Ovary (tissue), 9 donors: ENCODE data around the gene ATP13A3. TPM values are rescaled to one million over a fixed set of nuclear protein-coding genes. Genes with fewer than 3 reads are reported as not detected.

Experiments used
- DNase-seq, 5 donors: peaks; one replicate each; pipeline ENCODE4 v3.0.0-alpha.2; 2019 to 2020
- H3K27ac ChIP-seq, 2 donors: fragments of 200-600 bp; one replicate each; pipeline versions ENCODE4 v1.5.1 to v1.8.0; 2019 to 2022
- H3K27me3 ChIP-seq: fragments of 200-600 bp; one replicate; pipeline ENCODE4 v1.8.0; 2022
- H3K36me3 ChIP-seq: fragments of 200-600 bp; sonication (generic); one replicate; pipeline ENCODE4 v1.5.1; 2019
- H3K4me1 ChIP-seq: one replicate; pipeline ENCODE4 v1.8.1; 2013; ENCODE audit warnings: mild to moderate bottlenecking, moderate library complexity; ENCODE audit not compliant: insufficient read depth
- H3K4me3 ChIP-seq: fragments of 200-600 bp; sonication (generic); one replicate; pipeline ENCODE4 v1.5.1; 2017
- H3K9me3 ChIP-seq, 2 donors: fragments of 200-600 bp in 1 of 2; sonication (generic) in 1 of 2; one replicate each; pipeline versions ENCODE4 v1.5.1 to v1.8.1; 2013 to 2019; ENCODE audit warnings: mild to moderate bottlenecking in 1 of 2, moderate library complexity in 1 of 2
- CTCF ChIP-seq, 3 donors: fragments of 450-650 bp in 2 of 3; fragments of 200-600 bp in 1 of 3; IDR thresholded peaks; one replicate each; pipeline versions ENCODE4 v1.5.1 to v1.8.0; 2016 to 2022; ENCODE audit warnings: antibody characterized with exemption in 3 of 3, mild to moderate bottlenecking in 1 of 3
- EP300 ChIP-seq: sonication (generic); formaldehyde crosslinking; IDR thresholded peaks from one replicate; pipeline ENCODE4 v1.6.1; 2017; ENCODE audit warnings: antibody characterized with exemption
- POLR2A ChIP-seq: fragments of 450-650 bp; IDR thresholded peaks from one replicate; pipeline ENCODE4 v1.6.1; 2017; ENCODE audit warnings: antibody characterized with exemption, mild to moderate bottlenecking, moderate library complexity
- WGBS, 3 donors: extraction: QIAGEN DNeasy Blood & Tissue Kit in 1 of 3; methylation state at CpG; one replicate each; pipeline versions ENCODE4 v1.1.5 to v1.1.7; 2013 to 2017; 5-methylcytosine and 5-hydroxymethylcytosine counted together
- intact Hi-C, 4 donors: fragments of 100-400 bp; cut with DNase I; formaldehyde crosslinking; loops; one replicate each; pipeline versions ENCODE4 v1.11.0 to v1.15.1; 2022 to 2023
- polyA plus RNA-seq, 2 donors: library from polyadenylated mRNA; stranded (reverse); fragments of 200-250 nt in 1 of 2; fragments of 350-450 nt in 1 of 2; fragmentation: Illumina TruSeq in 1 of 2; extraction: RNeasy Lipid Tissue Mini Kit (QIAGEN cat#74804) in 1 of 2; gene quantifications; one replicate each; pipeline ENCODE4 v1.2.3, GENCODE V29; 2013 to 2014
- total RNA-seq, 7 donors: library from RNA; depleted of rRNA in 2 of 7; stranded (reverse); fragments of >200 nt in 2 of 7; fragmentation: NEBNext Ultra II Directional in 3 of 7; extraction: Animal tissue kit (Norgen Biotek cat#: 25700) in 3 of 7; gene quantifications; one replicate each; pipeline versions ENCODE4 v1.1.0 to v1.2.4, GENCODE V29; 2016 to 2023
- donor health status: DM: no; HTN: no; CAD: no; lungs with moderate emphysema.
- donor health status: DM: no; HTN: no; CAD: no.
- donor health status: Bipolar disorder and iron deficiency.
- donor health status: DM: yes; HTN: yes; CAD: no.
- donor health status: DM: no; HTN: no; CAD: no.
- donor health status: DM: yes; HTN: yes; CAD: no.

ATP13A3 gene
- total and polyA plus RNA-seq, 9 donors = 13.7 to 101 (median 52.4) TPM

DNA sequence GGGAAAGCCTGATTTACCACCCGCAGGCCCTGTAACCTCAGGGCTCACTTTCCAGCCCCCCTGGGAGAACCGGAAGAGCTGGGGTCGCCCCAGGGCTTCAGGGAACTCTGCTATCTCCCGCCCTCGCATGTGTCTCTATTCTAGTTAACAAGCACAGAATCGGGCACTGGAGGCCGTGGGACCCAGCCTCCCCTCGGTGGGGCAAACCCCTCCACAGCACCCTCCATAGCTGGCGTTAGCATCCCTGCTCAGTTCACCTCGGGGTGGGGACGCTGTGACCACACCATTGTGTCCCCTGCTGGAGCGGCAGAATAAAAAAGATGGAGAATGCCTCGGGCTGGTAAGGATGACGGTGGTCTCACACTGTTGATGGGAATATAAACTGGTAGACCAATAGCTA lies 113.8 kb downstream of the ATP13A3 start:
- Histone ChIP-seq H3K36me3 (no peaks in the 10 kb centered on the region), H3K4me1 (no peaks in the 10 kb centered on the region), H3K27me3 (no peaks in the 10 kb centered on the region), H3K27ac (no peak overlapping the region), H3K9me3 (no peaks in the 10 kb centered on the region), H3K4me3 (no peak overlapping the region)
- no peak for DNase-seq
- 88 to 95% (median 90%) methylated on average over 14 of the region's 14 CpGs for WGBS, 3 donors
- TF ChIP-seq CTCF (IDR thresholded peaks at IDR 0.05) (no peak), POLR2A (no peak), EP300 (no peak)
- intact Hi-C loops = no loop called here

- no peaks in the 10 kb centered on the region for H3K4me1 ChIP-seq
- no peaks in the 10 kb centered on the region for H3K27me3 ChIP-seq
- DNase-seq = no peak
- no peaks in the 10 kb centered on the region for H3K36me3 ChIP-seq
- H3K9me3 ChIP-seq = no peaks in the 10 kb centered on the region
- intact Hi-C loops = no loop called here
- H3K4me3 ChIP-seq = no peak overlapping the region
- TF ChIP-seq CTCF (IDR thresholded peaks at IDR 0.05) (no peak), EP300 (no peak), POLR2A (no peak)
- H3K27ac ChIP-seq = no peak overlapping the region
- WGBS, 3 donors = 75 to 90% (median 83%) methylated on average over 10 of the region's 10 CpGs
Measured at GRCh38 chr3:194370753-194371152, 116.0 kb downstream of the ATP13A3 start.

DNA sequence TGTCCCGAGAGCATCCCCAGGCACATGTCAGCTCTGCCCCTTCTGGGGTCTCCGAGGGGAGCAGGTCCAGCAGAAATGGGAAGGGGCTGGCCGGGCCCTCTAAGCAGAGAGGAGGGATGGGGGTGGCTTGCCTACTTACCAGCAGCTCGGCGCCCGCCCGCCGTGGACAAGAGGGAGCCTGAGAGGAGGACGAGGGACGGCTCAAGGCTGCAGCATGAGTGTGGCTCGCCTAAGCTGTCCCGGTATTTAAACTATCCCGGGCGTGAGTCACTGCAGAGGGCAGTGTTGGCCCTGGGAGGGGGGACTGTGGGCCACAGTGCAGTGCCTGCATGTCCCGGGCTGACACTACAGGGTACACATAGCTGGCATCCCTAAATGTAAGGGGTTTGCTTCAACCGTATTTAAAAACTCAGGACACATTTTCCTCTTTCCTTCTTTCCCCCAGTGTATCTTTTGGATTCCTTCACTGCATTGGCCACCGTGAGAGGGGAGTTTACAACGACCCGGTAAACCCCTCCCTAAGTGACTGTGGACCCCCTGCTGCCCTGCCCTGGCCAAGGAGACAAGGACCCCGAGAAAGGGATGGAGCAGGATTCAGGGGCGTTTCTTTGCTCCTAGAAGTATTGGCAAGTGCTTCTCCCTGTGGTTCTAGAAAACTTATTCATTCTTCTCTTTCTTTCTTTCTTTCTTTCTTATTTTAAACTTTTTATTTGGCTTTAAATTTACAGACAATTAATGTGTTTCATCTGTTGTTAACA lies 117.1 kb downstream of the ATP13A3 start, which contains the start of gene LRRC15:
Gene LRRC15, minus strand, starts transcription at position 222 of the 758 bp plus-strand sequence. CDS start 8,700 bp downstream, outside the sequence.
- Histone ChIP-seq H3K9me3 (no peaks in the 10 kb centered on the region), H3K4me1 (peaks cover under 1% of the 10 kb centered on the region), H3K27ac (no peak within 1 kb of the TSS), H3K27me3 (no peaks in the 10 kb centered on the region), H3K4me3 (no peak within 1 kb of the TSS), H3K36me3 (no peaks in the 10 kb centered on the region)
- no peak for TF ChIP-seq CTCF (IDR thresholded peaks at IDR 0.05)
- TF ChIP-seq POLR2A = no peak
- no peak for TF ChIP-seq EP300
- intact Hi-C loops = no loop called here
- DNase-seq = no peak
- 9 to 14% (median 12%) methylated on average over 21 of the region's 21 CpGs for WGBS, 3 donors

GRCh38 chr3:194368918-194369317 lies 117.9 kb downstream of the ATP13A3 start:
- intact Hi-C loops = no loop called here
- no peak for TF ChIP-seq EP300
- no peak for TF ChIP-seq CTCF (IDR thresholded peaks at IDR 0.05)
- TF ChIP-seq POLR2A = no peak
- H3K9me3 ChIP-seq = no peaks in the 10 kb centered on the region
- peaks cover 3% of the 10 kb centered on the region for H3K4me1 ChIP-seq
- no peaks in the 10 kb centered on the region for H3K36me3 ChIP-seq
- whole genome bisulfite sequencing, 3 donors = 81 to 86% (median 84%) methylated on average over 6 of the region's 6 CpGs
- H3K4me3 ChIP-seq = no peak overlapping the region
- no peaks in the 10 kb centered on the region for H3K27me3 ChIP-seq
- DNase-seq = no peak
- no peak overlapping the region for H3K27ac ChIP-seq
